RWPE2 (cell line): Measurements from ENCODE around the gene GCM1.

ENCODE experiments used
- ATAC-seq: fragments of 200-7000 bp; cut with Tn5 transposase; 3 replicates; pipeline ENCODE4 v1.9.1; 2021; ENCODE audit warnings: low read depth
- DNase-seq: peaks from one replicate; pipeline ENCODE4 v3.0.0-alpha.2; 2020; ENCODE audit warnings: low spot score
- H3K27ac ChIP-seq: fragments of 450-650 bp; 2 replicates; pipeline ENCODE4 v1.5.1; 2017; ENCODE audit warnings: mild to moderate bottlenecking; ENCODE audit not compliant: poor library complexity, severe bottlenecking
- H3K27me3 ChIP-seq: fragments of 250-450 bp; sonication (Bioruptor Pico); 2 replicates; pipeline ENCODE4 v1.5.1; 2021; ENCODE audit warnings: mild to moderate bottlenecking, moderate library complexity; ENCODE audit not compliant: insufficient read depth, poor library complexity, severe bottlenecking
- H3K36me3 ChIP-seq: fragments of 250-450 bp; sonication (Bioruptor Pico); 2 replicates; pipeline ENCODE4 v1.5.1; 2020; ENCODE audit warnings: low read depth, mild to moderate bottlenecking, moderate library complexity
- H3K4me1 ChIP-seq: fragments of 250-450 bp; sonication (Bioruptor Pico); 2 replicates; pipeline ENCODE4 v1.5.1; 2021; ENCODE audit warnings: mild to moderate bottlenecking, moderate library complexity; ENCODE audit not compliant: insufficient read depth, poor library complexity, severe bottlenecking
- H3K4me3 ChIP-seq: fragments of 250-450 bp; sonication (Bioruptor Pico); 2 replicates; pipeline ENCODE4 v1.5.1; 2021; ENCODE audit warnings: mild to moderate bottlenecking, moderate library complexity; ENCODE audit not compliant: severe bottlenecking
- H3K9me3 ChIP-seq: fragments of 250-450 bp; sonication (Bioruptor Pico); 2 replicates; pipeline ENCODE4 v1.5.1; 2021; ENCODE audit warnings: mild to moderate bottlenecking, moderate library complexity; ENCODE audit not compliant: severe bottlenecking
- TF ChIP-seq, protein P1 (sequence below): fragments of 450-650 bp; IDR thresholded peaks from one replicate; pipeline ENCODE4 v1.5.1; 2017; ENCODE audit warnings: mild to moderate bottlenecking, moderate library complexity; ENCODE audit not compliant: poor library complexity, severe bottlenecking

GCM1 gene

DNA sequence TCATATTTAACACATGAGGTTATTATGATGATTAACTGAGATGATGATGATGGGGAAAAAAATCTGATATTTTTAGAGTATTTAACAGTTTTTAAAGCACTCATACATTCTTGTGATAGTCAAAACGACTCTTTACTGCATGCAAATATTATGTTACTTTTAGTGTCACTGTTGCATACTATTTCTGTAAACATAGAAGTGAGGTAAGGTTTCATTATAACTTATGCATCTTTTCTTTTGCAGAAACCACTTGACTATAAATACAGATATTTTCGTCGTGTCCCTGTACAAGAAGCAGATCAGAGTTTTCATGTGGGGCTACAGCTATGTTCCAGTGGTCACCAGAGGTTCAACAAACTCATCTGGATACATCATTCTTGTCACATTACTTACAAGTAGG lies 53.4 kb downstream of the GCM1 start:
- TF ChIP-seq, protein P1, sequence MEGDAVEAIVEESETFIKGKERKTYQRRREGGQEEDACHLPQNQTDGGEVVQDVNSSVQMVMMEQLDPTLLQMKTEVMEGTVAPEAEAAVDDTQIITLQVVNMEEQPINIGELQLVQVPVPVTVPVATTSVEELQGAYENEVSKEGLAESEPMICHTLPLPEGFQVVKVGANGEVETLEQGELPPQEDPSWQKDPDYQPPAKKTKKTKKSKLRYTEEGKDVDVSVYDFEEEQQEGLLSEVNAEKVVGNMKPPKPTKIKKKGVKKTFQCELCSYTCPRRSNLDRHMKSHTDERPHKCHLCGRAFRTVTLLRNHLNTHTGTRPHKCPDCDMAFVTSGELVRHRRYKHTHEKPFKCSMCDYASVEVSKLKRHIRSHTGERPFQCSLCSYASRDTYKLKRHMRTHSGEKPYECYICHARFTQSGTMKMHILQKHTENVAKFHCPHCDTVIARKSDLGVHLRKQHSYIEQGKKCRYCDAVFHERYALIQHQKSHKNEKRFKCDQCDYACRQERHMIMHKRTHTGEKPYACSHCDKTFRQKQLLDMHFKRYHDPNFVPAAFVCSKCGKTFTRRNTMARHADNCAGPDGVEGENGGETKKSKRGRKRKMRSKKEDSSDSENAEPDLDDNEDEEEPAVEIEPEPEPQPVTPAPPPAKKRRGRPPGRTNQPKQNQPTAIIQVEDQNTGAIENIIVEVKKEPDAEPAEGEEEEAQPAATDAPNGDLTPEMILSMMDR = no peak
- ATAC-seq = no peak
- Histone ChIP-seq H3K4me3 (no peak overlapping the region), H3K27ac (no peak overlapping the region), H3K9me3 (no peaks in the 10 kb centered on the region), H3K36me3 (peaks cover 82% of the 10 kb centered on the region), H3K4me1 (no peaks in the 10 kb centered on the region), H3K27me3 (no peaks in the 10 kb centered on the region)
- no peak for DNase-seq

DNA sequence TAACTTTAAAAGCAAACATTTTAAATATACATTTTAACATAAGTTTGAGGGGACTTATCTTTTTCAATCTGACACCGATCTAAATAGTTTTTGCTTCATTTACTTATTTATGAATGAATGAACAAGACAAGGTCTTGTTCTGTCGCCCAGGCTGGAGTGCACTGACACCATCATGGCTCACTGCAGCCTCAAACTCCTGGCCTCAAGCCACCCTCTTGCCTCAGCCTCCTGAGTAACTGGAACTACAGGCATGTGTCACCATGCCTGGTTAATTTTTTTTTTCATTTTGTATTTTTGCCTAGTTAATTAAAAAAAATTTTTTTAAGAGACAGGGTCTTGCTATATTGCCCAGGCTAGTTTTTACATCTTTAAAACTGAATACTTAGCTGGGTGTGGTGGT lies 58.1 kb downstream of the GCM1 start:
- ATAC-seq = no peak
- H3K36me3 ChIP-seq = peaks cover 86% of the 10 kb centered on the region
- H3K4me1 ChIP-seq = no peaks in the 10 kb centered on the region
- TF ChIP-seq, protein P1 = no peak
- no peak overlapping the region for H3K4me3 ChIP-seq
- no peaks in the 10 kb centered on the region for H3K9me3 ChIP-seq
- no peaks in the 10 kb centered on the region for H3K27me3 ChIP-seq
- no peak overlapping the region for H3K27ac ChIP-seq
- no peak for DNase-seq

DNA sequence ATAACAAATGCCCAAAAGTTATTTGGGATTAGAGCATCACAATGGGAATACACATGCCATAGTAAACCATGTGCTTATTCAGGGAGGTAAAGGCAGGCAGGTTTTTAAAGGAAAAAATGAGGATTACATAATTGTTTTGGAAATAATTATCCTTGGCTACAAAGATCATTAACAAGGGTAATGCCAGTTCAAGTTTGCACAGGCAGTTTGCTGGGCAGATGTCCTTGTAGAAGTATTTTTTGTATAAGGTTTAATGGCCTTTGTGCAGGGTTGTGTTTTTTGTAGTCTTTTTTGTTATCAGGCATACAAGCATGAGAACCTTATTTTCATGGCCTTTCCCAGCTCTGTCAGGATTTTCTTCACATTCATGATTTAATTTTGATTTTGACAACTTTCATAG lies 58.7 kb downstream of the GCM1 start:
- H3K4me1 ChIP-seq = no peaks in the 10 kb centered on the region
- no peaks in the 10 kb centered on the region for H3K27me3 ChIP-seq
- no peak overlapping the region for H3K4me3 ChIP-seq
- TF ChIP-seq, protein P1 = no peak
- ATAC-seq = no peak
- H3K36me3 ChIP-seq = peaks cover 86% of the 10 kb centered on the region
- no peak for DNase-seq
- H3K9me3 ChIP-seq = no peaks in the 10 kb centered on the region
- no peak overlapping the region for H3K27ac ChIP-seq

DNA sequence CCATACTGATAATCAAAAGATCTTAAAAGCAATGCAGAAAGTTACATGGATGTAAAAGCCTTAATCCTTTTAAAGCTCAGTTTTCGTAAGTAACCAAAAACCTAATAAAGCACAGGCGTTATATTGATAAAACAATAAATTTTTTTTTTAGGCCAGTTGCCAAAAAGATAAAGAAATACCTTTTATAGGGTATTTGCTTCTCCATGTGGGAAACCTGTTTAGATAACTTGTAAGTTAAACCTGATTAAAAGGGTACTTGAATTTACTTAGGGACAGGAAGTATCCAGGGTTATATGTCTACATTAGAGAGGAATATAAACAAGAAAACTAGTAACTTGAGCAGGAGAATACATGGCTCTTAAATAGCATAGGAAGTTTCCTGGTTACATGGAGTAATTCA lies 62.3 kb downstream of the GCM1 start:
- no peak overlapping the region for H3K27ac ChIP-seq
- no peak for ATAC-seq
- H3K4me3 ChIP-seq = no peak overlapping the region
- H3K9me3 ChIP-seq = no peaks in the 10 kb centered on the region
- no peak for DNase-seq
- no peaks in the 10 kb centered on the region for H3K4me1 ChIP-seq
- H3K27me3 ChIP-seq = no peaks in the 10 kb centered on the region
- peaks cover 86% of the 10 kb centered on the region for H3K36me3 ChIP-seq
- TF ChIP-seq, protein P1 = no peak

DNA sequence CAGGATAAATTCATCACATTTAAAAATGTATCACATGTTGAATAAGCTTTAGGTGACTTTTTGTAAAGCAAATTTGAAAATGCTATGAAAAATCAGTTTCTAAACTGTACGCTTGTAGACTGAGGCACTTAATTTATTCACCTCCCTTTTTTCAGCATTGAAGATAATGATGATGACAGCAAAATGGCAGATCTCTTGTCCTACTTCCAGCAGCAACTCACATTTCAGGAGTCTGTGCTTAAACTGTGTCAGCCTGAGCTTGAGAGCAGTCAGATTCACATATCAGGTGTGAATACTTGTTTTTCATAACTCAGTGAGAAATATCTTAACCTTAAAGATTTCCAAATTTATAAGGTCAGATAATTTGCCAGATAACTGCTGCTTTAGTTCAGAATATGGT lies 67.8 kb downstream of the GCM1 start:
- Histone ChIP-seq H3K4me1 (no peaks in the 10 kb centered on the region), H3K27me3 (no peaks in the 10 kb centered on the region), H3K4me3 (no peak overlapping the region), H3K27ac (no peak overlapping the region), H3K9me3 (no peaks in the 10 kb centered on the region), H3K36me3 (peaks cover 99% of the 10 kb centered on the region)
- TF ChIP-seq, protein P1 = no peak
- no peak for DNase-seq
- no peak for ATAC-seq
